ENCODE results near the gene EPS8L1.
A peak's percentile ranks its signal among the peaks of the same experiment; 100 is the strongest.

EPS8L1 gene

DNA sequence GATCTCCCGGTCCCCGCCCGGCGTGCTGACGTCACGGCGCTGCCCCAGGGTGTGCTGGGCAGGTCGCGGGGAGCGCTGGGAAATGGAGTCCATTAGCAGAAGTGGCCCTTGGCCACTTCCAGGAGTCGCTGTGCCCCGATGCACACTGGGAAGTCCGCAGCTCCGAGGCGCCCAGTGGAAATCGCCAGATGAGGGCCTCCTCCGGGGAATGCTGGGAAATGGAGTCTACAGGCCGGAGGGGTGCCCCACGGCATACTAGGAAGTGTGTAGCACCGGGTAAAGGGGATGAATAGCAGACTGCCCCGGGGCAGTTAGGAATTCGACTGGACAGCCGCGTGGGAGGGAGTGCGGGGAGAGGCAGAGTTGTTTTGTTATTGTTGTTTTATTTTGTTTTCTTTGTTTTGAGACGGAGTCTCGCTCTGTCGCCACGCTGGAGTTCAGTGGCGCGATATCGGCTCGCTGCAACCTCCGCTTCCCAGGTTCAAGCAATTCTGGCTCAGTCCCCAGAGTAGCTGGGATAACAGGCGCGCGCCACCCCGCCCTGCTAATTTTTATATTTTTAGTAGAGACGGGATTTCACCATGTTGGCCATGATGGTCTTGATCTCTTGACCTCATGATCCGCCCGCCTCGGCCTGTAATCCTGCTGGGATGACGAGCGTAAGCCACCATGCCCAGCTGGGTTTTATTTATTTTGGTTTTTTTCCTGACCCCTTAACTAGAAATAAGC lies 42.2 kb downstream of the EPS8L1 start:
- DNase-seq = peak; percentile 98 to 100

- no peak for DNase-seq
Measured at GRCh38 chr19:55118401-55118991, 42.8 kb downstream of the EPS8L1 start.

DNA sequence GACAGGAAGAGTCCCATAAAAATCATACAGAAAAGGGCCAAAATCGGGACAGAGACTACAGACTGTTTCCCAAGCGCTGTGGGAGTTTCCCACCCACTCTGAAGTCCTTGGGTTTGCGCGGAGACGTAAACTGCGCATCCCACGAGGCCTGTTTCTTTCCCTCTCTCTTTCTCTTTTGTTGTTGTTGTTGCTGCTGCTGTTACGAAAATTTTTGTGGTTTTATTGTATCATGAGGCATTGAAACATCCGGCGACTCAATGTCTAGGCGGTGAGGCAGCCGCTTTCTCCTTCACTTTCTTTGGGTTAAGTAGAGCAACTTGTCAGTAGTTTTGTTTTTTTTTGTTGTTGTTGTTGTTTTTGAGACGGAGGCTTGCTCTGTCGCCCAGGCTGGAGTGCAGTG lies 43.4 kb downstream of the EPS8L1 start:
- DNase-seq = no peak

GRCh38 chr19:55131421-55131820 lies 55.8 kb downstream of the EPS8L1 start:
- DNase-seq = no peak

GRCh38 chr19:55132453-55133129 lies 56.9 kb downstream of the EPS8L1 start:
- no peak for DNase-seq

DNA sequence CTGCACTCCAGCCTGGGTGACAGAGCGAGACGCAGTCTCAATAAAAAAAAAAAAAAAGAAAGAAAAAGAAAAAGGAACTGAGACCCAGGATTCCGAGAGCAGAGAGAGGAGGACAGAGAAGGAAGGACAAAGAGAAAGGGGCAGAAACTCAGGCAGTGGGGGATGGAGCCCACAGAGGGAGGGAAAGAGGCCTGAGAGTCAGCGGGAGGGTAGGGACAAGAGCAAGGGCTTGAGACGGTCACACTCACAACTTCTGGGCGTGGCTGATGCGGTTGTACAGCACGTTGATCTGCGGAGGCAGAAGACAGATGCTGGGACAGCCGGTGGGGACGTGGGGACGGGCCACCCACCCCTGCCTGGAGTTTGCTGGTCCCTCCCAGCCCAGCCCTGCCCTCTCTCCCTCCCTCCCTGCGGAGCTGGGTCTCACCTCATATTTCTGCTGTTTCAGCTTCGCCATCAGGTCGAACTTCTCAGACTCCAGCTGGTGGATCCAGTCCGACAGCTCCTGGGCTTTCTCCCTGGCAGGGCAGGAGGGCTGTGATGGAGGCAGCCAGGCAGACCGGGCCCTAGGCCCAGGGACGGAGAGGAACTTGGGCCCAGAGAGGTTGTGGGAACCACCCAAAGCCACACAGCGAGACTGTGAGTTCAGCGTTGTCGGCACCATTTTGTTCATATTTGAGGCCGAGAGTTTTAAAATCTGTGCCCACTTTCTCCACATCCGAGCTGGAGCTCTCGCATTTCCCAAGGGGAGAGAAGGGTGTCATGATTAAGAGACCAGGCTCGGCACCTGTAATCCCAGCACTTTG lies 58.2 kb downstream of the EPS8L1 start:
- peak in 1 of 2 experiments; percentile 25 for DNase-seq

GRCh38 chr19:55134736-55135135 lies 59.1 kb downstream of the EPS8L1 start:
- peak in 1 of 2 experiments; percentile 27 for DNase-seq

- DNase-seq = no peak
Measured at GRCh38 chr19:55136399-55137102, 60.9 kb downstream of the EPS8L1 start.
